Measurements from ENCODE around the gene PAX4. TPM values are rescaled to one million over a fixed set of nuclear protein-coding genes. Genes with fewer than 3 reads are reported as not detected.

The PAX4 gene
- total RNA-seq, 2 donors from 2014 or later: 0.24 TPM; not detected in 1

GRCh38 chr7:127629268-127629854, 11.4 kb upstream of the PAX4 start:
- peak; percentile 89 for TF ChIP-seq CTCF (conservative IDR thresholded peaks at IDR 0.05)
- peak; percentile 98 for DNase-seq
- Mint-ChIP-seq H3K27ac (no peak overlapping the region), H3K4me1 (peaks cover 15% of the 10 kb centered on the region), H3K4me3 (no peak overlapping the region), H3K9me3 (no peaks in the 10 kb centered on the region), H3K36me3 (ENCODE audit: low read depth) (no peaks in the 10 kb centered on the region), H3K27me3 (ENCODE audit: insufficient read depth) (peaks cover 21% of the 10 kb centered on the region)
- 0 to 42% methylated on average over 1 to 5 of the region's 5 CpGs for WGBS, 2 experiments (ENCODE audit: insufficient coverage in 1 of 2, insufficient read length in 1 of 2)
- Histone ChIP-seq H3K27me3 (ENCODE audit: control insufficient read depth, insufficient read depth, low read length, poor library complexity, severe bottlenecking) (no peaks in the 10 kb centered on the region), H3K27ac (ENCODE audit: low read depth, low read length) (no peak overlapping the region), H3K9me3 (ENCODE audit: control insufficient read depth, low read length) (no peaks in the 10 kb centered on the region), H3K9ac (ENCODE audit: extremely low read depth, low read length, poor library complexity, severe bottlenecking) (no peak overlapping the region), H3K4me1 (ENCODE audit: control insufficient read depth, insufficient read depth, low read length) (no peaks in the 10 kb centered on the region), H3K4me3 (ENCODE audit: low read length) (no peak overlapping the region), H3K36me3 (ENCODE audit: control insufficient read depth, insufficient read depth, low read length) (no peaks in the 10 kb centered on the region)

GRCh38 chr7:127628445-127628844, 10.5 kb upstream of the PAX4 start:
- TF ChIP-seq CTCF (conservative IDR thresholded peaks at IDR 0.05): peak; percentile 69
- Histone ChIP-seq H3K27ac (ENCODE audit: low read depth, low read length) (no peak overlapping the region), H3K27me3 (ENCODE audit: control insufficient read depth, insufficient read depth, low read length, poor library complexity, severe bottlenecking) (no peaks in the 10 kb centered on the region), H3K36me3 (ENCODE audit: control insufficient read depth, insufficient read depth, low read length) (no peaks in the 10 kb centered on the region), H3K4me1 (ENCODE audit: control insufficient read depth, insufficient read depth, low read length) (no peaks in the 10 kb centered on the region), H3K9me3 (ENCODE audit: control insufficient read depth, low read length) (no peaks in the 10 kb centered on the region), H3K4me3 (ENCODE audit: low read length) (no peak overlapping the region), H3K9ac (ENCODE audit: extremely low read depth, low read length, poor library complexity, severe bottlenecking) (no peak overlapping the region)
- no peak overlapping the region for H3K4me3 Mint-ChIP-seq
- DNase-seq: peak; percentile 86
- H3K36me3 Mint-ChIP-seq (ENCODE audit: low read depth): no peaks in the 10 kb centered on the region
- H3K4me1 Mint-ChIP-seq: peaks cover 15% of the 10 kb centered on the region
- peak overlapping the region; percentile 35 for H3K27ac Mint-ChIP-seq
- 53 to 75% methylated on average over 2 to 3 of the region's 3 CpGs for WGBS, 2 experiments (ENCODE audit: insufficient coverage in 1 of 2, insufficient read length in 1 of 2)
- H3K27me3 Mint-ChIP-seq (ENCODE audit: insufficient read depth): peaks cover 16% of the 10 kb centered on the region
- H3K9me3 Mint-ChIP-seq: no peaks in the 10 kb centered on the region

GRCh38 chr7:127625331-127625730, 7.4 kb upstream of the PAX4 start:
- no peak overlapping the region for H3K27ac Mint-ChIP-seq
- peaks cover 24% of the 10 kb centered on the region for H3K4me1 Mint-ChIP-seq
- H3K4me1 ChIP-seq (ENCODE audit: control insufficient read depth, insufficient read depth, low read length): peaks cover 6% of the 10 kb centered on the region
- H3K9me3 ChIP-seq (ENCODE audit: control insufficient read depth, low read length): no peaks in the 10 kb centered on the region
- H3K27me3 ChIP-seq (ENCODE audit: control insufficient read depth, insufficient read depth, low read length, poor library complexity, severe bottlenecking): no peaks in the 10 kb centered on the region
- peaks cover 9% of the 10 kb centered on the region for H3K27me3 Mint-ChIP-seq (ENCODE audit: insufficient read depth)
- no peak for DNase-seq
- H3K9me3 Mint-ChIP-seq: no peaks in the 10 kb centered on the region
- H3K4me3 ChIP-seq (ENCODE audit: low read length): no peak overlapping the region
- H3K9ac ChIP-seq (ENCODE audit: extremely low read depth, low read length, poor library complexity, severe bottlenecking): no peak overlapping the region
- H3K4me3 Mint-ChIP-seq: no peak overlapping the region
- no peaks in the 10 kb centered on the region for H3K36me3 Mint-ChIP-seq (ENCODE audit: low read depth)
- H3K27ac ChIP-seq (ENCODE audit: low read depth, low read length): no peak overlapping the region
- H3K36me3 ChIP-seq (ENCODE audit: control insufficient read depth, insufficient read depth, low read length): no peaks in the 10 kb centered on the region
- no peak for TF ChIP-seq CTCF (conservative IDR thresholded peaks at IDR 0.05)
